Measurements from ENCODE around the gene DNAH11.

- TF ChIP-seq MAX (IDR thresholded peaks at IDR 0.05) (no peak), CTCF (IDR thresholded peaks at IDR 0.05 in 2 of 3, conservative IDR thresholded peaks at IDR 0.05 in 1 of 3; ENCODE audit: borderline replicate concordance in 1 of 3, insufficient read depth in 1 of 3, low read depth in 2 of 3, low read length in 2 of 3) (no peak), YY1 (IDR thresholded peaks at IDR 0.05; ENCODE audit: extremely low read depth, insufficient replicate concordance, low read depth, low read length) (no peak), SRF (IDR thresholded peaks at IDR 0.05; ENCODE audit: low read depth) (no peak), POLR2A (IDR thresholded peaks at IDR 0.05; ENCODE audit: borderline replicate concordance, extremely low read depth, insufficient read depth, insufficient read length) (no peak), RAD21 (IDR thresholded peaks at IDR 0.05; ENCODE audit: low read depth) (no peak), POLR2AphosphoS5 (IDR thresholded peaks at IDR 0.05; ENCODE audit: low read depth, low read length) (no peak), EZH2 (IDR thresholded peaks at IDR 0.05) (no peak), SP1 (IDR thresholded peaks at IDR 0.05; ENCODE audit: low read depth) (no peak), ZBTB33 (IDR thresholded peaks at IDR 0.05; ENCODE audit: extremely low read depth, insufficient replicate concordance, low read length) (no peak)
Measured at GRCh38 chr7:21805791-21806190, 263.0 kb downstream of the DNAH11 start.

All from HCT116 (cell line).